Measurements from ENCODE around the gene RGL2.
"Not testable (repeated sequence)": the region's sequence is repeated elsewhere in the genome, so short reads cannot be mapped to it uniquely, and the experiment has no call there.

The RGL2 gene, protein sequence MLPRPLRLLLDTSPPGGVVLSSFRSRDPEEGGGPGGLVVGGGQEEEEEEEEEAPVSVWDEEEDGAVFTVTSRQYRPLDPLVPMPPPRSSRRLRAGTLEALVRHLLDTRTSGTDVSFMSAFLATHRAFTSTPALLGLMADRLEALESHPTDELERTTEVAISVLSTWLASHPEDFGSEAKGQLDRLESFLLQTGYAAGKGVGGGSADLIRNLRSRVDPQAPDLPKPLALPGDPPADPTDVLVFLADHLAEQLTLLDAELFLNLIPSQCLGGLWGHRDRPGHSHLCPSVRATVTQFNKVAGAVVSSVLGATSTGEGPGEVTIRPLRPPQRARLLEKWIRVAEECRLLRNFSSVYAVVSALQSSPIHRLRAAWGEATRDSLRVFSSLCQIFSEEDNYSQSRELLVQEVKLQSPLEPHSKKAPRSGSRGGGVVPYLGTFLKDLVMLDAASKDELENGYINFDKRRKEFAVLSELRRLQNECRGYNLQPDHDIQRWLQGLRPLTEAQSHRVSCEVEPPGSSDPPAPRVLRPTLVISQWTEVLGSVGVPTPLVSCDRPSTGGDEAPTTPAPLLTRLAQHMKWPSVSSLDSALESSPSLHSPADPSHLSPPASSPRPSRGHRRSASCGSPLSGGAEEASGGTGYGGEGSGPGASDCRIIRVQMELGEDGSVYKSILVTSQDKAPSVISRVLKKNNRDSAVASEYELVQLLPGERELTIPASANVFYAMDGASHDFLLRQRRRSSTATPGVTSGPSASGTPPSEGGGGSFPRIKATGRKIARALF

GRCh38 chr6:33298773-33299236 is at the start of gene RGL2:
RGL2 (minus strand) TSS chr6:33298942; CDS start chr6:33298610, 332 bp downstream.
- in situ Hi-C loops (cut with MboI; ENCODE audit: low sequenced_read_pairs): no loop called here

DNA sequence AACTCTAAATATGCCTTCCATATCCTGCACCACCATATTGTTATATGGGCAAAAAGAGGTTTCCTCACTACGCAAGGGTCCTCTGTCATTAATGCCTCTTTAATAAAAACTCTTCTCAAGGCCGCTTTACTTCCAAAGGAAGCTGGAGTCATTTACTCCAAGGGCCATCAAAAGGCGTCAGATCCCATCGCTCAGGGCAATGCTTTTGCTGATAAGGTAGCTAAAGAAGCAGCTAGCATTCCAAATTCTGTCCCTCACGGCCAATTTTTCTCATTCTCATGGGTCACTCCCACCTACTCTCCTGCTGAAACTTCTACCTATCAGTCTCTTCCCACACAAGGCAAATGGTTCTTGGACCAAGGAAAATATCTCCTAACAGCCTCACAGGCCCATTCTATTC is 49.1 kb upstream of the RGL2 start:
- in situ Hi-C loops (cut with MboI; ENCODE audit: low sequenced_read_pairs): no loop called here

GRCh38 chr6:33346972-33347371 is 48.2 kb upstream of the RGL2 start:
- in situ Hi-C loops (cut with MboI; ENCODE audit: low sequenced_read_pairs): not testable (repeated sequence)

DNA sequence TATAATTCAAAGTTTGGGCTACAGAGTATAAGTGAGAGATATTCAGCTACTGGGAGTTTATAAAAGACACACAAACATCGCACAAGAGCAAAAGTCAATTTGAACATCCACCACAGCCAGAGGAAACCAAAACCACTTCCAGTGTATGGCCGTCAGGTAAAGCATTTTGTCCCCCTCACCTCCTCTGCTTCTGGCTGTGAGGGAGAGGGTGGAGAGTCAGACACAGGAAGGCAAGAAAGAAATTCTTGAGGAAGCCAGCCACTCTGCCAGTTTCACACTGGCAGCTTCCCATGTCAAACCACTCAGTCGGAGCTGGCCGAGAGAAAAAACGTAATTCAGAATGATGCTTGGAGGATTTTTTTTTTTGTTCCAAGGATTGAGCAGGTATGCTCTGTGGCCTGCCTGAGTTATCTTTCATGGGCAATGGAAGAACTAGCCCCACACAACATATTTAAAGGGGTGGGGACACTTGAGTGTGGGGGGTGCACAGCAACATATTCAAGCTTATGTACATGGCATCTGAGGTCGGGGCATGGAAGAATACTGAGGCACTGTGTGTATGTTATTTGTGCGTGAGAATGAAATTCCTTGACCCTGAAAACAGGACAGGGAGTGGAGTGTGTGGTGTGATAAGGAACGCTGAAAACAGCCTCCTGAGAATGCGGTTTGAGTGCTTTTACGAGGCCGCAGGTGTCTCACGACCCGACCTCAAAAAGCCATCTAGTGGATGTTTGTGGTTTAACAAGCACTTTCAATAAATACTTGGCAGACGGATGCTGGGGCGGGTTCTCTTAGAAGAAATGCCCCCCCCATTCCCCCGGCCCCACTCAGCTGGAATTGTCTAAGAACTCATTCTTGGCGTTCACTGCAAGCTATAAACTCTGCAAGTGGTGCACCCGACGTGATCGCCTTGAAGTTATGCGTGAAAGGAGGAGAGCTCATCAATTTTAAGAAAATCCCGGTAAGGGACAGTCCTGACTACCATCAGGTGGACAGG is 46.3 kb upstream of the RGL2 start:
- in situ Hi-C loops (cut with MboI; ENCODE audit: low sequenced_read_pairs): no loop called here

- in situ Hi-C loops (cut with MboI; ENCODE audit: low sequenced_read_pairs): no loop called here
Observed at GRCh38 chr6:33343953-33344611, 45.3 kb upstream of the RGL2 start.

DNA sequence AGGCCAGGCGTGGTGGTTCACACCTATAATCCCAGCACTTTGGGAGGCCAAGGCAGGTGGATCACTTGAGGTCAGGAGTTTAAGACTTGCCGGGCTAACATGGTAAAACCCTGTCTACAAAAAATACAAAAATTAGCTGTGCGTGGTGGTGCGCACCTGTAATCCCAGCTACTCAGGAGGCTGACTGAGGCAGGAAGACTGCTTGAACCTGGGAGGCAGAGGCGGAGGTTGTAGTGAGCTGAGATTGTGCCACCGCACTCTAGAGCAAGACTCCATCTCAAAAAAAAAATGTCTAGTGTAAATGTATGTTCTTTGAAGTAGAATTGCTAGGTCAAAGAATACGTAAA is 44.8 kb upstream of the RGL2 start:
- in situ Hi-C loops (cut with MboI; ENCODE audit: low sequenced_read_pairs): not testable (repeated sequence)

DNA sequence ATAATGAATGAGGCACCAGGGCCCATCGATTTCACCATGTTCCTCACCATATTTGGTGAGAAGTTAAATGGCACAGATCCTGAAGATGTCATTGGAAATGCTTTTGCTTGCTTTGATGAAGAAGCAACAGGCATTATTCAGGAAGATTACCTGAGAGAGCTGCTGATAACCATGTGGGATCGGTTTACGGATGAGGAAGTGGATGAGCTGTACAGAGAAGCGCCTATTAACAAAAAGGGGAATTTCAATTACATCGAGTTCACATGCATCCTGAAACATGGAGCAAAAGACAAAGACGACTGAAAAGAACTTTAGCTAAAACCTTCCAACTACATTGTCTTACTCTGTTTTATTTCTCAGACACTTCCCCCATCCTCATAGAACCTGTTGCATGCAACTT is 40.5 kb upstream of the RGL2 start:
- in situ Hi-C loops (cut with MboI; ENCODE audit: low sequenced_read_pairs): no loop called here

DNA sequence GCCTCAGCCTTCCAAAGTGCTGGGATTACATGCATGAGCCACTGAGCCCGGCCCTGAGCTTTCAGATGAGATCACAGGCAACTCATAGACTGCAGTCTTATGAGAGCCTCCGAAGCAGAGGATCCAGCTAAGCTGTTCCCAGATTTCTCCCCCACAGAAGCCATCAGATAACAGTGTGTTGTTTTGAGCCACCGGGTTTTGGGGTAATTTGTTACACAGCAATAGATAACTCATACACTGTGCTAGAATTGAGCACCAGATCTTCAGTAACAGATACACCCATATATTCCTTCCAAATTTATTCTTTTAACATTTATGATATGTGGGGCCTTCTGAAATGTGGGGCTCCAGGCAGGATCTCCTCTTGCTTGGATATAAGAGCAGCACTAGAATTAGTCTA is 37.8 kb upstream of the RGL2 start:
- in situ Hi-C loops (cut with MboI; ENCODE audit: low sequenced_read_pairs): no loop called here

- in situ Hi-C loops (cut with MboI; ENCODE audit: low sequenced_read_pairs): no loop called here
Observed at GRCh38 chr6:33335916-33336315, 37.2 kb upstream of the RGL2 start.

GRCh38 chr6:33333666-33334065 is 34.9 kb upstream of the RGL2 start:
- in situ Hi-C loops (cut with MboI; ENCODE audit: low sequenced_read_pairs): no loop called here

- in situ Hi-C loops (cut with MboI; ENCODE audit: low sequenced_read_pairs): no loop called here
Observed at GRCh38 chr6:33330736-33331135, 32.0 kb upstream of the RGL2 start.

GRCh38 chr6:33329058-33329457 is 30.3 kb upstream of the RGL2 start:
- in situ Hi-C loops (cut with MboI; ENCODE audit: low sequenced_read_pairs): no loop called here

DNA sequence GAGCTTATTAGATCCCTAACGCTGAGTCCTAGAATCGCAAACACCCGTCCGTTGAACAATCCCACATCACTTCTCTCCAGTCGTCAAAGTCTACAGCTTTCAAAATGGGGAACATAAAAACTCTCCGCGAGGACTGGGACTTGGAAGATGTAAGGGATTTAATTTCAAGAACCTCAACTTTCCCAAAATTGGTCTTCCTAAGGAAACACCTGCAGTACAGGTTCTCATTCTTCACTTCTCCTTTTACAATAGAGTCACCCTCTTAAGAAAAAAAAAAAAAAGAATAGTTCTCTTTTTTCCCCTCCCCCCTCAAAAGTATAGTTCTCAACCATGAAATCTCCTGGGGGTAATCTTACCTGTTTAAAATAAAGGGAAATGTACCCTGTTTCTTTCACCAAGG is 25.4 kb upstream of the RGL2 start:
- in situ Hi-C loops (cut with MboI; ENCODE audit: low sequenced_read_pairs): no loop called here

DNA sequence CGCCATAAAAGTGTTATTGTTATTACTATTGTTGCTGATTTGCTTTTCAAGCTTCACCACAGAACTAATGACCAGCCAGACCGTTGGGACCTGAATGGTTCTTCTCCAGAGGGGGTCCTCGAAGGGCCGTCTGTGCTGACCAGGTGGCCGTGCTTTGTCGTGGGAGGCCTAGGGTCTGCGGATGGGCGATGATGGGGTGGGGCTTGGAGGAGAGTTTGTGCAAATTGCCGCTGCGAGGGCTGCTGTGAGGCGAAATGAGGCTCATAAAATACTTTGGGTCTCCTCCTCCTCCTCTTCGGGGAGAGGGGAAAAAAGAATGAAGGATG is 24.8 kb upstream of the RGL2 start:
- in situ Hi-C loops (cut with MboI; ENCODE audit: low sequenced_read_pairs): no loop called here

DNA sequence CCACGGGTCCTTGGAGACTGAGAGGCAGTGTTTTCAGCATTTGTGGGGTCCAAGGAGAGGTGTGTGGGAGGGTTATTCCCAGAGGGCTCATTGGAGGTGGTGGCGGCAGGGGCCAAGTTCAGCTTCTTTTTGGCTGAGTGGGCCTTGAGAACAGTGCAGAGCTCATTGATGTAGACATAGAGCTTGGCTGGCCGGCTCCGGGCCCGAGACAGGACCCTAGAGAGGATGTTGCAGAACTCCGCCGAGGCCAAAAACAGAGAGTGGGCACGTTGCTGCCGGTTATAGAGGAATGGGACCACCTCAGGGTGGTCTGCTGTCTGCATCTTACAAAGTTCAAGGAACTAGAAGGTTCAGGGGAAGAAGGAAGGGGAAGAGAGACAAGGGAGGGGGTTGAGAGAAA is 22.5 kb upstream of the RGL2 start:
- in situ Hi-C loops (cut with MboI; ENCODE audit: low sequenced_read_pairs): no loop called here

DNA sequence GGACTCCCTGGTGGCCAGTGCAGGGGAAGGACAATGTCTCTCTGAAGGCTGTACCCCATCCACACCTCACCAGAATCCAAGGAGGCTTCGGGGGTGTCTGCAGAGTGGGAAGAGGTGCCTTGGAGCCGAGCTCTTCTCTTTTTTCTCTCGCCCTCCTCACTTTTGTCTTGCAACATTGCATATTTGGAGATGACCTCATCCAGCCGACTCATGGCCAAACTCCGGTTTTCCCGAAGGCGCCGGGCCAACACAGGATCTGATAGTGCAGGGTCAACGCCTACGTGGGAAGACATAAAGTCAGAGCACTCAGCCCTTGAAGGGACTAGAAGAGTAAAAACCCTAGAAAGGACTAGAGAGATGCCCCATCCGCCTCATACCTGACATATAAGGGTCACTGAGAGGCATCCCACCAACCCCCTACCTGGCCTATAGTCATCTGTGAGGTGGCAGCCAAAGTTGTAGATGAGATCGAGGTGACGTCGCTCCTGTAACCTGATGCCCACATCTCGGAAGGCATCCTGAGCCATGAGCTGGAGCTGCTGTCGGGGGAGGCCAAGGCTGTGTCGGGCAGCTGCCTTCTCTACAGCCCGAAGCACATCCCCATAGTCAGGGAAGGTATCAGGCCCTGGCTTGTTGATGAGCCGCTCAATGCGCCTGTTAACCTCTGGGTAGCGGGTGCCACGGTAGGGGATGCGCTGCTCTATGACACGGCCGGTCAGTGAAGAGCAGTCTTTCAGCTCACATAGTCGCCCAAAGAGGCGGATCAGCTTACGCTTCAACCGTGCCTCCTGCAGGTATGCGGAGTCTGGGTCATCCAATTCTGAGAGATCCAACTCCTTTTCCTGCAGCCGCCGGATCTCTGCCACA is 21.8 kb upstream of the RGL2 start:
- in situ Hi-C loops (cut with MboI; ENCODE audit: low sequenced_read_pairs): no loop called here

GRCh38 chr6:33319939-33320314 is 21.2 kb upstream of the RGL2 start:
- in situ Hi-C loops (cut with MboI; ENCODE audit: low sequenced_read_pairs): no loop called here

DNA sequence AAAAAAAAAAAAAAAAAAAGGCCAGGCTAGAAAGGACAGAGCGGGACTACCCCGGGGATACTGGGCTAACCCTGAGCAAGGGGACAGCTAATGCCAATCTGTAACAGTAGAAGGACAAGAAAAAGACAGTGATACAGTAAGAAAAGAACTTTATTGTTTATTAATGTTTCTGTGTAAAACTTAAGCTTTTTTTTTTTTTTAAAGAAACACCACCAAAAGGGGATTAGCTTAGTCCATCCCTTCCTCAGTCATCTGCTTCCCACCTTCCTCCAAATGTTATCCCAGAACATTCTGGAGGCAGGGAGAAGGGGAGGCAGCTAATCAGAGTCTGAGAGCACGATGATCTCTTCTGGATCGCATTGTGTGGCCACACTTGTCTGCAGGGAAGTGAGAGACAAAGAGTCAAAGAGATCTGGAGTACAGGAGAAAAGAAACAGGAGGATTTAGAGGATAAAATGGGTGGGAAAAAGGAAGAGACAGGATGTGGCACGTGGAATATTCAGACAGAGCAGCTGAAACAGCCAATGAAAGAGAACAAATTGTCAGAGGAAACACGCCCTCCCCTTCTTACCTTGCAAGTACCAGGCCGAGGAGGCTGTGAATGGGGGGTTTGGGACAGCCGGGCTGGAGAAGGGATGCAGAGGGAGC is 19.8 kb upstream of the RGL2 start:
- in situ Hi-C loops (cut with MboI; ENCODE audit: low sequenced_read_pairs): no loop called here

GRCh38 chr6:33317669-33318425 is 19.1 kb upstream of the RGL2 start, which contains the start of gene ZBTB22:
ZBTB22 (minus strand) TSS chr6:33317744; CDS start chr6:33316916, 828 bp downstream.
- in situ Hi-C loops (cut with MboI; ENCODE audit: low sequenced_read_pairs): no loop called here
